Skeletal muscle cell (primary cell): ENCODE data around the gene ATP5ME.

ENCODE experiments used
- DNase-seq: peaks from one replicate; pipeline ENCODE4 v3.0.0-alpha.2; 2010; ENCODE audit warnings: low read depth
- H3K4me3 ChIP-seq: 2 replicates; pipeline ENCODE4 v1.5.1; 2011; ENCODE audit warnings: low read depth, mild to moderate bottlenecking, control low read depth, low read length, moderate library complexity

ATP5ME gene

GRCh38 chr4:660401-660800 lies 13.7 kb downstream of the ATP5ME start:
- DNase-seq = no peak
- H3K4me3 ChIP-seq = no peak overlapping the region

DNA sequence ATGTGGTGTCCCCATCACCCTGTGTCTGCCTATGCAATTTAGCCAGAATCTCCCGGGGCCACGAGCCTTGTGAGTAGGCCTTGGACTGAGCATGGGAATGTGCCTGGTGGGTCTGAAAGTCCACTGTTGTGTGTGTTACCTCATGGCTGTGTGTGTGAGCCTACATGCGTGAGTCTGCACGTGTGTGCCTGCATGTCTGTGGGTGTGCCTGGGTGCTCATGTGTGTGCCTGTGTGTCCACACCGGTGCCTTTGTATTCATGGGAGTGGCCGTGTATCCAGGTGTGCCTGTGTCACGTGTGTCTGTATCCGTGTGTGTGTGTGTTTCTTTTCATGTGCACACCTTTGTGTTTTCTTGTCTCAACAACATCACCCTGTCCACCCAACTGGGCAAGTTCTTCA lies 14.2 kb downstream of the ATP5ME start:
- H3K4me3 ChIP-seq = no peak overlapping the region
- DNase-seq = no peak

DNA sequence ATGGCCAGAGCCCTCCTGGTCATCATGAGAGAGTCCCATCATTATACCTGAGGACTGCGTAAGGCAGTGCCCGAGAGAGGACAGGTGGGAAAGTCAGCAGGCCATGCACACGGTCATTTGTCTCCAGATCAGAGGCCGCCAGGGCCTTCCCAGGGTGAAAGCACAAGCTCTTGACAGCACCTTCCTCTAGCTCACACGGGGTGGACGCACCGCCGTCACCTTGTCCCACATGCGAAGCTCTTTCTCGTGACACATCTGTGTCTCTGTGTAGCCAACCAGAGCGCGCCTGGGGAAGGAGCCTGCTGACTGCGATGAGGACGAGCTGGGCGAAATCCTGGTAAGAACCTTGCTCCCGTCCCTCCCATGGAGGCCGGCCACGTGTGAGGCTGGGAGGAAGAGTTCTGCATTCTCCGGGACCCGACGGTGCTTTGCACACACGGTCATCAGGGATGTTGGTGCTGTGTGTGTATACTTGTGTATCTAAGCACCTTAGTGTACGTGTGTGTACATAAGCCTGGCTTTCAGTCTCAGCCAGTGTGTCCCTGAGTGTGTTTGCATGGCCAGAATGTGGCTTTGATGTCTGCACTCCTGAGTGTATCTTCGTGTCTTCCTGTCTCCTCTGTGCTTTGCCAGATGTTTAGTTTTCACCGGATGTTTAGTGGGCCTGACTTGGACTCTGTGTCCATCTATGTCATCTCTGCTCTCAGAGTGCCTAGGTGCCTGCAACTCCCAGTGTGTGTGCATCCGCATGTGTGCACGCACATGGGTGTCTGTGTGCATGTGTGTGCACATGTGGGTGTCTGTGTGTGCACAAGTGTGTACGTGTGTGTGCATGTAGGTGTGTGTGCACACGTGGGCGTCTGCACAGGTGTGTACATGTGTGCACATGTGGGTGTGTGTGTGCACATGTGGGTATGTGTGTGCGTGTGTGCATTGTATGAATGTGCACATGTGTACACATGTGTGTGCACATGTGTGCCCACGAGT lies 15.1 kb downstream of the ATP5ME start:
- no peak overlapping the region for H3K4me3 ChIP-seq
- DNase-seq = no peak

GRCh38 chr4:657834-658667 lies 16.0 kb downstream of the ATP5ME start:
- no peak for DNase-seq
- H3K4me3 ChIP-seq = no peak overlapping the region

DNA sequence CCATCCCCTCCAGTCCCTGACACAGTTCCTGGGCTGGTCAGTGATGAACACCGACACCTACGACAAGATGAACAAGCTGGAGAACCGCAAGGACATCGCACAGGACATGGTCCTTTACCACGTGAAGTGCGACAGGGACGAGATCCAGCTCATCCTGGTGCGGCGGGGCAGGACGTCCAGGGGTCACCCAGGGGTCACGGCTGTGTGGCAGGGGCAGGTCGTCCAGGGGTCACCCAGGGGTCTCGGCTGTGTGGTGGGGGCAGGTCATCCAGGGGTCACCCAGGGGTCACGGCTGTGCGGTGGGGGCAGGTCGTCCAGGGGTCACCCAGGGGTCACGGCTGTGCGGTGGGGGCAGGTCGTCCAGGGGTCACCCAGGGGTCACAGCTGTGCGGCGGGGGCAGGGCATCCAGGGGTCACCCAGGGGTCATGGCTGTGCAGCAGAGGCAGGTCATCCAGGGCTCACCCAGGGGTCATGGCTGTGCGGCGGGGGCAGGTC lies 16.7 kb downstream of the ATP5ME start:
- DNase-seq = no peak
- H3K4me3 ChIP-seq = no peak overlapping the region

DNA sequence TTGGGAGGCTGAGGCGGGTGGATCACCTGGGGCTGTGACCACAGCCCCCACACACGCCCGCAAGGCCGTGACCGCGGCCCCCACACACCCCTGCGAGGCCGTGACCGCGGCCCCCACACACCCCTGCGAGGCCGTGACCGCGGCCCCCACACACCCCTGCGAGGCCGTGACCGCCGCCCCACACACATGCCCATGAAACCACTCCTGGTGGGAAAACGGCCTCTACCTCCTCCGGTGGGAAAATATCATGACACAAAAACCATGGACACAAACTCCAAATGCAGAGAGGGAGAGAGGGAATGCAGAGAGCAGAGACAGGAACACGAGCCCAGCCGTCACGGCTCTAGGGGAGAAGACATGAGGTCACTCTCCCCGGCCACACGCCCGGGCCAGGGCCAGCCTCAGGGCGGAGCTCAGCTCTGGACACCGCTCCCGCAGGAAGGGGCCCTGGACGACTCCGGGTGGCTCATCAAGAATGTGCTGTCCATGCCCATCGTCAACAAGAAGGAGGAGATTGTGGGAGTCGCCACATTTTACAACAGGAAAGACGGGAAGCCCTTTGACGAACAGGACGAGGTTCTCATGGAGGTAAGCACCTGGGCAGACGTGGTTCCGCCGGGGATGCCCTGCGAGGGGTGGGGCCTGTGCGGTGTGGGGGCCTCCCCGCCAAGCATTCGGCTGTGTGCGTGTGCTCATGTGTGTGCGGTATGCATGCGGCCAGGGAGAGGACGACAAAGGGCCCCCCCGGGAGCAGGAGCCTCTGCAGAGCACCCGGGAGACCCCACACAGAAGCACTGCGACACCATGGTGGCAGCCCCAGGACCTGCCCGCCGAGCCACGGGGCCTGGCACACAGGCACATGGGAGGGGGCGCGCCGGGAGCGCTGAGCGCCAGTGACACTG lies 17.4 kb downstream of the ATP5ME start:
- no peak overlapping the region for H3K4me3 ChIP-seq
- DNase-seq = no peak

GRCh38 chr4:655464-656151 lies 18.5 kb downstream of the ATP5ME start:
- no peak overlapping the region for H3K4me3 ChIP-seq
- no peak for DNase-seq

GRCh38 chr4:654871-655463 lies 19.1 kb downstream of the ATP5ME start:
- H3K4me3 ChIP-seq = no peak overlapping the region
- DNase-seq = no peak

DNA sequence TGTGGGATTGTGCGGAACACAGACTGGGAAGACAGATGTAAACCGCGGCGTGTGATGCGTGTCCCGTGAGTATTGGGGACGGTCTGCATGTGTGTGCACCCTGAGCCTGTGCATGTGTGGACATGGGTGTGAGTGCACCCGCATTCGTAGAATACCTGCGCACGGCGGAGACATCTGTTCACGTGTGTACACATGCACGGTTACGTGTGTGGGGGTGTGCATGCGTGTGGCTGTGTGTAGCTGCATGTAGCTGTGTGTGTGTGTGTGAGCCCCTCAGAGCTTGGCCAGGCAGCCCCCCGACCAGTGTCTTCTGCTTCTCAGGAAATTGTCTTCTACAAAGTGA lies 19.6 kb downstream of the ATP5ME start:
- no peak overlapping the region for H3K4me3 ChIP-seq
- no peak for DNase-seq

DNA sequence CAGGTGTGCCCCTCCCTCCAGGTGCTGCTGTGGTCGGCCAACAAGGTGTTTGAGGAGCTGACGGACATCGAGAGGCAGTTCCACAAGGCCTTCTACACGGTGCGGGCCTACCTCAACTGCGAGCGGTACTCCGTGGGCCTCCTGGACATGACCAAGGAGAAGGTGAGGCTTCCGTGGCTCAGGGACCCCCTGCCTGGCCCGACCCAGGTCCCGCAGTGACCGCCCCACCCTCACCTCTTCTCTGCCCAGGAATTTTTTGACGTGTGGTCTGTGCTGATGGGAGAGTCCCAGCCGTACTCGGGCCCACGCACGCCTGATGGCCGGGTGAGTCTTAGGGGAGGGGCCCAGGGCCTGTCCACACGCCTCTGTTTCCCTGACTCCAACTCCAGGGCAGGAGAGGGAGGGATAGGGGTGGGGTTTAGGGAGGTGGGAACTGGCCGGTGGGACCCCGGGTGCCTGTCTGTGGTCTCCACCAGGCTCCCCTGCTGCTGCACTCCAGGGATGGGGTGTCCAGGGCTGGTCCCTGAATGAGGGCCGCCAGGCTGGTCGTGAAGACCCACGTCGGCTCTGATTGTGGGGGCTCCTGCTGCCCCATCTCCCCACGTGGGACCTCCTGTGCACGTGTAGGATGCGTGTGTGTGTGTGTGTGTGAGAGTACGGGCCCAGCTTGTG lies 20.1 kb downstream of the ATP5ME start:
- DNase-seq = no peak
- H3K4me3 ChIP-seq = no peak overlapping the region

- no peak overlapping the region for H3K4me3 ChIP-seq
- DNase-seq = no peak
Observed at GRCh38 chr4:653080-653821, 20.8 kb downstream of the ATP5ME start.

DNA sequence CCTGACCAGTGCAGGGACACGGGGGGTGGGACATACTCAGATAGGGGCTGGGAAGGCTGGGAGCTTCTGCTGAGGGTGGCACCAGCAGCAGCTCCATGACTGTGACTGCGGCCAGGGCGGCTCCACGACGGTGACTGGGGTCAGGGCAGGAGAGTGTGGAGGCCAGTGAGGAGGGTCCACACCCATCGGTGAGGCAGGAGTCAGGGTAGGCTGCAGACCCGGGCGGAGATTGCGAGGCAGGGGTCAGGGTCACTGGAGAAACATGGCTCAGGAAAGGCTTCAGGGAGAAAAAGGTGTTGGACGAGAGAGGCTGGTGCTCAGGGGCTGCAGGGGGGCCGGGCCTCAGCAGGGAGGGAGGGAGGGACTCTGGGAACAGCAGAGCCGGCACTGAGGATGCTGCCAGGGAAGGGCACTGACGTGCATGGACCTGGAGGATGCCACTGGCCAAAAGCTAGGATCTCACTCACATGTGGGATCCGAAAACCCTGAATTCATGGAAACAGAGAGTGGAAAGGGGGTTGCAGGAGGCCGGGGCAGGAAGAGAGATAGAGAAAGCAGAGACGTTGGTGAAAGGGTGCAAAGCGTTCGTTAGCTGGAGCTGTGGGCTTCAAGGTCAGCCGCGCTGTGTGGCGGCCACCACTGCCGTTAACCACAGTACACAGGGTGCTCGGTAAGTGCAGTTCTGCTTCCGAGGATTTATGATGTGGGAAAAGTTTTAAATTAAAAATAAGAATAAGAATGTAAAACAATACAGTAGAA lies 22.0 kb downstream of the ATP5ME start:
- H3K4me3 ChIP-seq = no peak overlapping the region
- DNase-seq = no peak

GRCh38 chr4:650951-651883 lies 22.9 kb downstream of the ATP5ME start:
- DNase-seq = no peak
- no peak overlapping the region for H3K4me3 ChIP-seq

DNA sequence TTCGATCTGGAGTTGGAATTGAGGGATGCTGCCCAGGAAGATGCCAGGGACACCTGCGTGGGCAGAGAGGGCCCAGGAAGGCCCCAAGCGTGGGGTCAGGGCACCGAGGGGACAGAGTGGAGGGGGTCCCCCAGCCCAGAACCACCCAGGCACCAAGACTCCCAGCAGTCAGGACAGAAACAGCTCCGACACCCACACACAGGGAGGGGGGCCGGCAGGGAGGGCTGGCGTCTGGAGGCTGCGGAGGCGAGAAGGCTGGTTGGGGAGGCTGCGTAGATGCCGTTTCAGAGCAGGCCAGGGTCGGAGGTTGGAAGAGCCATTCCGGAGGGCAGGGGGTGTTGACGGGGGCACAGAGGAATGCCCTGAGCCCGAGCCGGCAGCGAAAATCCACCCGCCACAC lies 23.6 kb downstream of the ATP5ME start:
- H3K4me3 ChIP-seq = no peak overlapping the region
- no peak for DNase-seq

GRCh38 chr4:649751-650310 lies 24.2 kb downstream of the ATP5ME start:
- DNase-seq = no peak
- no peak overlapping the region for H3K4me3 ChIP-seq
